HG03175 (cell line): Measurements from ENCODE around the gene CDC14B.
"Not testable (repeated sequence)": the region's sequence is repeated elsewhere in the genome, so short reads cannot be mapped to it uniquely, and the experiment has no call there.

ENCODE experiments used
- ATAC-seq: cut with Tn5 transposase; IDR thresholded peaks from one replicate; pipeline ENCODE4 v1.9.1; 2021; ENCODE audit warnings: mild to moderate bottlenecking, moderate library complexity; ENCODE audit not compliant: unreplicated experiment

Gene CDC14B

GRCh38 chr9:96503918-96504317, 115.7 kb downstream of the CDC14B start:
- no peak for ATAC-seq

- not testable (repeated sequence) for ATAC-seq
Measured at GRCh38 chr9:96503374-96503748, 116.3 kb downstream of the CDC14B start.

GRCh38 chr9:96502539-96503373, 116.9 kb downstream of the CDC14B start:
- no peak for ATAC-seq

GRCh38 chr9:96501633-96502538, 117.8 kb downstream of the CDC14B start:
- no peak for ATAC-seq

GRCh38 chr9:96500696-96501632, 118.7 kb downstream of the CDC14B start:
- no peak for ATAC-seq

GRCh38 chr9:96499257-96499656, 120.4 kb downstream of the CDC14B start:
- no peak for ATAC-seq

GRCh38 chr9:96498796-96499195, 120.8 kb downstream of the CDC14B start:
- no peak for ATAC-seq

GRCh38 chr9:96497117-96497399, 122.6 kb downstream of the CDC14B start:
- no peak for ATAC-seq

GRCh38 chr9:96496368-96497116, 123.1 kb downstream of the CDC14B start:
- ATAC-seq = no peak

- no peak for ATAC-seq
Measured at GRCh38 chr9:96495341-96495740, 124.3 kb downstream of the CDC14B start.

GRCh38 chr9:96494215-96494800, 125.3 kb downstream of the CDC14B start:
- ATAC-seq = no peak

GRCh38 chr9:96493757-96494156, 125.9 kb downstream of the CDC14B start:
- no peak for ATAC-seq

GRCh38 chr9:96492993-96493531, 126.6 kb downstream of the CDC14B start:
- no peak for ATAC-seq

GRCh38 chr9:96491880-96492525, 127.6 kb downstream of the CDC14B start:
- ATAC-seq = no peak

GRCh38 chr9:96491079-96491879, 128.4 kb downstream of the CDC14B start:
- no peak for ATAC-seq

GRCh38 chr9:96490534-96491078, 129.0 kb downstream of the CDC14B start:
- no peak for ATAC-seq

GRCh38 chr9:96489482-96489979, 130.1 kb downstream of the CDC14B start:
- ATAC-seq = no peak

GRCh38 chr9:96487949-96488348, 131.7 kb downstream of the CDC14B start:
- no peak for ATAC-seq
